HCT116 (cell line): ENCODE measurements around the gene UGT1A6. TPM values are rescaled to one million over a fixed set of nuclear protein-coding genes. Genes with fewer than 3 reads are reported as not detected.

ENCODE experiments used
- ATAC-seq: fragments of 200-7000 bp; cut with Tn5 transposase; 2 replicates; pipeline ENCODE4 v1.9.1; 2020; ENCODE audit warnings: mild to moderate bottlenecking, moderate library complexity
- BruUV-seq: library from RNA; stranded (reverse); fragments of 400-500 nt; replicated peaks from 2 replicates; lab custom pipeline; 2021; lab: Mats Ljungman, UMichigan
- CTCF ChIA-PET: fragments of 300-600 bp; sonication (Branson Sonifier 250); formaldehyde crosslinking; loops from one replicate; lab custom pipeline; 2021; ENCODE audit warnings: antibody characterized with exemption; lab: Charles Lee
- POLR2A ChIA-PET: fragments of 300-600, 350-600 bp; sonication (Branson Sonifier 250); formaldehyde crosslinking; loops from one replicate; lab custom pipeline; 2021; ENCODE audit warnings: antibody characterized with exemption; lab: Charles Lee
- RAD21 ChIA-PET, 2 experiments: fragments of 300-600 bp; sonication (Branson Sonifier 250); formaldehyde crosslinking; loops; one replicate each; lab custom pipeline; 2023; ENCODE audit warnings: low total read pairs in 2 of 2; ENCODE audit not compliant: uncharacterized antibody in 2 of 2, unreplicated experiment in 2 of 2, low non-redundant PET in 1 of 2; lab: Charles Lee
- DNase-seq: peaks from one replicate; pipeline ENCODE4 v3.0.0-alpha.2; 2010; ENCODE audit warnings: low read depth, low spot score
- H2AFZ ChIP-seq: fragments of 200-600 bp; shearing (Covaris generic), sonication (generic); 2 replicates; pipeline ENCODE4 v1.6.1; 2017; ENCODE audit warnings: low read depth, mixed run types, mixed read lengths, antibody characterized with exemption, low read length; ENCODE audit not compliant: poor library complexity, severe bottlenecking
- H3K27ac ChIP-seq: 2 replicates; pipeline ENCODE4 v1.5.1; 2012; ENCODE audit warnings: low read depth, low read length
- H3K27me3 ChIP-seq: fragments of 200-600 bp; sonication (generic); 2 replicates; pipeline ENCODE4 v1.6.1; 2016; ENCODE audit warnings: mixed run types, low read length, mixed read lengths; ENCODE audit not compliant: insufficient read depth
- H3K36me3 ChIP-seq, 2 experiments: fragments of 200-500 bp in 1 of 2; fragments of 200-600 bp in 1 of 2; sonication (Bioruptor generic) in 1 of 2; sonication (generic) in 1 of 2; 2 replicates each; pipeline versions ENCODE4 v1.5.1 to v1.6.1; 2014 to 2016; ENCODE audit warnings: low read length in 2 of 2, inconsistent platforms in 1 of 2, mixed read lengths in 1 of 2, mixed run types in 1 of 2; ENCODE audit not compliant: insufficient read depth in 2 of 2, control insufficient read depth in 1 of 2
- H3K4me1 ChIP-seq, 2 experiments: fragments of 200-600 bp in 1 of 2; sonication (generic) in 1 of 2; 2 replicates each; pipeline versions ENCODE4 v1.5.1 to v1.6.1; 2012 to 2017; ENCODE audit warnings: low read length in 2 of 2, inconsistent platforms in 1 of 2, mild to moderate bottlenecking in 1 of 2, mixed read lengths in 1 of 2, mixed run types in 1 of 2, moderate library complexity in 1 of 2; ENCODE audit not compliant: insufficient read depth in 2 of 2, control insufficient read depth in 1 of 2
- H3K4me2 ChIP-seq: fragments of 200-600 bp; sonication (generic); 2 replicates; pipeline ENCODE4 v1.6.1; 2017; ENCODE audit warnings: mixed run types, low read length, mixed read lengths
- H3K4me3 ChIP-seq, 2 experiments: fragments of 200-600 bp in 1 of 2; sonication (generic) in 1 of 2; replicated peaks in 1 of 2; 2 replicates each; pipeline ENCODE4 v1.5.1; 2011 to 2016; ENCODE audit warnings: low read length in 2 of 2, control low read depth in 1 of 2, low read depth in 1 of 2, mild to moderate bottlenecking in 1 of 2, mixed read lengths in 1 of 2, mixed run types in 1 of 2
- H3K79me2 ChIP-seq: fragments of 200-600 bp; sonication (generic); 2 replicates; pipeline ENCODE4 v1.6.1; 2017; ENCODE audit warnings: mild to moderate bottlenecking, mixed run types, low read length, moderate library complexity, mixed read lengths; ENCODE audit not compliant: insufficient read depth
- H3K9ac ChIP-seq: fragments of 200-600 bp; sonication (generic); 2 replicates; pipeline ENCODE4 v1.6.1; 2016; ENCODE audit warnings: low read length, mixed read lengths
- H3K9me2 ChIP-seq: fragments of 200-600 bp; sonication (generic), shearing (Covaris generic); 2 replicates; pipeline ENCODE4 v1.6.1; 2017; ENCODE audit warnings: mixed run types, mild to moderate bottlenecking, moderate library complexity; ENCODE audit not compliant: insufficient read depth
- H3K9me3 ChIP-seq, 2 experiments: fragments of 200-500 bp in 1 of 2; fragments of 200-600 bp in 1 of 2; sonication (Bioruptor generic) in 1 of 2; sonication (generic) in 1 of 2; 2 replicates each; pipeline ENCODE4 v1.6.1; 2014 to 2017; ENCODE audit warnings: low read length in 2 of 2, mixed read lengths in 2 of 2, inconsistent platforms in 1 of 2, low read depth in 1 of 2, mild to moderate bottlenecking in 1 of 2, mixed run types in 1 of 2, moderate library complexity in 1 of 2; ENCODE audit not compliant: control insufficient read depth in 1 of 2, insufficient read depth in 1 of 2
- H4K20me1 ChIP-seq: fragments of 200-600 bp; sonication (generic), shearing (Covaris generic); 2 replicates; pipeline ENCODE4 v1.6.1; 2017; ENCODE audit warnings: mixed run types, mild to moderate bottlenecking, moderate library complexity; ENCODE audit not compliant: insufficient read depth
- CBX3 ChIP-seq: IDR thresholded peaks from 2 replicates; pipeline ENCODE4 v1.6.1; 2012; ENCODE audit warnings: low read depth
- CEBPB ChIP-seq: IDR thresholded peaks from 2 replicates; pipeline ENCODE4 v1.6.1; 2012; ENCODE audit warnings: low read depth
- EGR1 ChIP-seq: IDR thresholded peaks from 2 replicates; pipeline ENCODE4 v1.6.1; 2012; ENCODE audit warnings: low read depth
- ELF1 ChIP-seq: IDR thresholded peaks from 2 replicates; pipeline ENCODE4 v1.6.1; 2012; ENCODE audit warnings: low read depth, borderline replicate concordance
- EZH2 ChIP-seq: fragments of 200-600 bp; sonication (generic); IDR thresholded peaks from 2 replicates; pipeline ENCODE4 v1.6.1; 2017; ENCODE audit warnings: antibody characterized with exemption, mixed run types
- EZH2phosphoT487 ChIP-seq: fragments of 200-600 bp; IDR thresholded peaks from 2 replicates; pipeline ENCODE4 v1.6.1; 2018; ENCODE audit warnings: antibody characterized with exemption, borderline replicate concordance
- POLR2A ChIP-seq: IDR thresholded peaks from 2 replicates; pipeline ENCODE4 v1.7.0; 2011; ENCODE audit warnings: borderline replicate concordance; ENCODE audit not compliant: insufficient read depth, insufficient read length; ENCODE audit errors: extremely low read depth
- POLR2AphosphoS5 ChIP-seq: IDR thresholded peaks from 2 replicates; pipeline ENCODE4 v1.6.1; 2011; ENCODE audit warnings: mild to moderate bottlenecking, low read depth, low read length, moderate library complexity
- RAD21 ChIP-seq: IDR thresholded peaks from 2 replicates; pipeline ENCODE4 v1.6.1; 2012; ENCODE audit warnings: low read depth, mild to moderate bottlenecking
- SIN3A ChIP-seq: IDR thresholded peaks from 2 replicates; pipeline ENCODE4 v1.6.1; 2012; ENCODE audit warnings: low read depth
- SP1 ChIP-seq: IDR thresholded peaks from 2 replicates; pipeline ENCODE4 v1.6.1; 2012; ENCODE audit warnings: low read depth
- SRF ChIP-seq: IDR thresholded peaks from 2 replicates; pipeline ENCODE4 v1.6.1; 2012; ENCODE audit warnings: low read depth
- TCF7L2 ChIP-seq: IDR thresholded peaks from 2 replicates; pipeline ENCODE4 v1.7.0; 2011; ENCODE audit warnings: borderline replicate concordance, inconsistent platforms; ENCODE audit not compliant: insufficient read depth, insufficient read length; ENCODE audit errors: extremely low read depth
- YY1 ChIP-seq: IDR thresholded peaks from 2 replicates; pipeline ENCODE4 v1.6.1; 2011; ENCODE audit warnings: low read length, low read depth, moderate library complexity, mild to moderate bottlenecking; ENCODE audit not compliant: insufficient replicate concordance; ENCODE audit errors: extremely low read depth
- ZNF274 ChIP-seq: fragments of 200-500 bp; sonication (Bioruptor generic); IDR thresholded peaks from 2 replicates; pipeline ENCODE4 v1.6.1; 2014; ENCODE audit warnings: mild to moderate bottlenecking, low read depth, low read length, inconsistent platforms
- intact Hi-C: fragments of 100-400 bp; cut with micrococcal nuclease; formaldehyde crosslinking; loops from 2 replicates; pipeline ENCODE4 v1.10.0; 2022
- total RNA-seq: library from RNA; stranded (reverse); gene quantifications from one replicate; pipeline ENCODE4 v1.2.1, GENCODE V29; 2021; ENCODE audit not compliant: unreplicated experiment
- TF ChIP-seq, protein P1 (sequence below): IDR thresholded peaks from 2 replicates; pipeline ENCODE4 v1.6.1; 2012
- TF ChIP-seq, protein P2 (sequence below): IDR thresholded peaks from 2 replicates; pipeline ENCODE4 v1.6.1; 2011; ENCODE audit warnings: mild to moderate bottlenecking, low read length, moderate library complexity; ENCODE audit not compliant: insufficient replicate concordance; ENCODE audit errors: extremely low read depth
- TF ChIP-seq, protein P3 (sequence below): IDR thresholded peaks from 2 replicates; pipeline ENCODE4 v1.6.1; 2012

Gene UGT1A6
- total RNA-seq, 1 experiment from 2014 or later: not detected

DNA sequence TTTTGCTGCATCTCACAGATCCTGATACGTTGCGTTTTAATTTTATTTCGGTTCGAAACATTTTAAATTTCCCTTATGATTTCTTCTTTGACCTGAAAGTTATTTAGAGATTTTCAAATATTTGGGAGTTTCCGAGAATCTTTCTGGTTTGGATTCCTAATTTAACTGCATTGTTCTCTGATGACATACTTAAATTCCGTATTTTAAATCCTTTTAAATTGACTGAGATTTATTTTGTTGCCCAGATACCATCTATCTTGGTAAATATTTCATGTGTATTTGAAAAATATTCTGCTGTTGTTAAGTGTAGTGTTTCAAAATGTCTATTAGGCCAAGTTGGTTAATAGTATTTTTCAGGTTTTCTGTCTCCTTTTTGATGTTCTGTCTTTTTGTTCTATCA is 123.2 kb downstream of the UGT1A6 start:
- no peak for DNase-seq
- intact Hi-C loops: no loop called here
- Histone ChIP-seq H3K79me2 (no peaks in the 10 kb centered on the region), H3K27me3 (no peaks in the 10 kb centered on the region), H3K4me2 (no peak overlapping the region), H3K4me1 (no peaks in the 10 kb centered on the region), H3K27ac (no peak overlapping the region), H3K36me3 (no peaks in the 10 kb centered on the region), H4K20me1 (no peaks in the 10 kb centered on the region), H2AFZ (no peak overlapping the region), H3K9me2 (no peaks in the 10 kb centered on the region), H3K9ac (no peak overlapping the region), H3K9me3 (no peaks in the 10 kb centered on the region), H3K4me3 (no peak overlapping the region)
- no peak for TF ChIP-seq SP1
- TF ChIP-seq EGR1: no peak
- no peak for TF ChIP-seq CBX3
- TF ChIP-seq, protein P1, sequence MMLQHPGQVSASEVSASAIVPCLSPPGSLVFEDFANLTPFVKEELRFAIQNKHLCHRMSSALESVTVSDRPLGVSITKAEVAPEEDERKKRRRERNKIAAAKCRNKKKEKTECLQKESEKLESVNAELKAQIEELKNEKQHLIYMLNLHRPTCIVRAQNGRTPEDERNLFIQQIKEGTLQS: no peak
- TF ChIP-seq TCF7L2: no peak
- TF ChIP-seq YY1: no peak
- TF ChIP-seq, protein P2, sequence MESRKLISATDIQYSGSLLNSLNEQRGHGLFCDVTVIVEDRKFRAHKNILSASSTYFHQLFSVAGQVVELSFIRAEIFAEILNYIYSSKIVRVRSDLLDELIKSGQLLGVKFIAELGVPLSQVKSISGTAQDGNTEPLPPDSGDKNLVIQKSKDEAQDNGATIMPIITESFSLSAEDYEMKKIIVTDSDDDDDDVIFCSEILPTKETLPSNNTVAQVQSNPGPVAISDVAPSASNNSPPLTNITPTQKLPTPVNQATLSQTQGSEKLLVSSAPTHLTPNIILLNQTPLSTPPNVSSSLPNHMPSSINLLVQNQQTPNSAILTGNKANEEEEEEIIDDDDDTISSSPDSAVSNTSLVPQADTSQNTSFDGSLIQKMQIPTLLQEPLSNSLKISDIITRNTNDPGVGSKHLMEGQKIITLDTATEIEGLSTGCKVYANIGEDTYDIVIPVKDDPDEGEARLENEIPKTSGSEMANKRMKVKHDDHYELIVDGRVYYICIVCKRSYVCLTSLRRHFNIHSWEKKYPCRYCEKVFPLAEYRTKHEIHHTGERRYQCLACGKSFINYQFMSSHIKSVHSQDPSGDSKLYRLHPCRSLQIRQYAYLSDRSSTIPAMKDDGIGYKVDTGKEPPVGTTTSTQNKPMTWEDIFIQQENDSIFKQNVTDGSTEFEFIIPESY: no peak
- TF ChIP-seq EZH2phosphoT487: no peak
- no peak for TF ChIP-seq ELF1
- CTCF ChIA-PET: no interaction called here
- no TSS peak for BruUV-seq
- RAD21 ChIA-PET: no interaction called here
- POLR2A ChIA-PET: no interaction called here
- ATAC-seq: no peak

DNA sequence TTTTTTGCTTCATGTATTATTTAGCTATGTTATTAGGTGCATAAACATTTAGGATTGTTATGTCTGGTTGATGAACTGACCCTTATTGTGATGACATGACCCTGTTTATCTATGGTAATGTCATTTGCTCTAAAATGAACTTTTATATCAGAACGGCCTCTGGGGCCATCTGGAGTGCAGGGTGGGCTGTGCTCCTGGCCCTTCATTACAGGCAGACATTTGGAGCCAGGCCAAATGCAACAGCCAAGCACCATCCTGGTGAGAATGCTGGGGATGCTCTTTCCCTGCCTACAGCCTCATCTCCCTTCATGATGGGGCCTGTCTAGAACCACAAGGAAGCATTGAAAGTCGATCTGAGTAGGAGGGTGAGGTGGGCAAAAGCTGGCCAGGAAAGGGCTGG is 123.6 kb downstream of the UGT1A6 start:
- ChIA-PET CTCF (no interaction called here), RAD21 (no interaction called here), POLR2A (no interaction called here)
- DNase-seq: no peak
- Histone ChIP-seq H3K4me2 (no peak overlapping the region), H3K9ac (no peak overlapping the region), H4K20me1 (no peaks in the 10 kb centered on the region), H2AFZ (no peak overlapping the region), H3K36me3 (no peaks in the 10 kb centered on the region), H3K4me3 (no peak overlapping the region), H3K9me2 (no peaks in the 10 kb centered on the region), H3K4me1 (no peaks in the 10 kb centered on the region), H3K9me3 (no peaks in the 10 kb centered on the region), H3K27me3 (no peaks in the 10 kb centered on the region), H3K27ac (no peak overlapping the region), H3K79me2 (no peaks in the 10 kb centered on the region)
- no TSS peak for BruUV-seq
- intact Hi-C loops: no loop called here
- no peak for ATAC-seq
- TF ChIP-seq, protein P2: no peak
- no peak for TF ChIP-seq SIN3A
- no peak for TF ChIP-seq CBX3
- TF ChIP-seq POLR2AphosphoS5: no peak
- no peak for TF ChIP-seq ZNF274
- TF ChIP-seq POLR2A: no peak
- no peak for TF ChIP-seq TCF7L2
- no peak for TF ChIP-seq EZH2
- TF ChIP-seq EGR1: no peak
- TF ChIP-seq, protein P3, sequence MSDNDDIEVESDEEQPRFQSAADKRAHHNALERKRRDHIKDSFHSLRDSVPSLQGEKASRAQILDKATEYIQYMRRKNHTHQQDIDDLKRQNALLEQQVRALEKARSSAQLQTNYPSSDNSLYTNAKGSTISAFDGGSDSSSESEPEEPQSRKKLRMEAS: no peak
- TF ChIP-seq SRF: no peak
- TF ChIP-seq RAD21: no peak
- TF ChIP-seq CEBPB: no peak
- TF ChIP-seq SP1: no peak
